Central memory CD8-positive, alpha-beta T cell (primary cell): Measurements from ENCODE around the gene DES.

Source experiments
- ATAC-seq: fragments of 150-1000 bp; cut with Tn5 transposase; replicated peaks from 2 replicates; pipeline ENCODE4 v1.10.0; 2022; ENCODE audit warnings: mild to moderate bottlenecking, moderate FRiP score, moderate number of reproducible peaks; ENCODE audit not compliant: poor library complexity, severe bottlenecking; ENCODE audit errors: extremely low read depth
- DNase-seq, 2 donors: peaks; one replicate each; pipeline ENCODE4 v3.0.0; 2021; ENCODE audit warnings: low spot score in 2 of 2
- H3K27ac Mint-ChIP-seq: one replicate; pipeline ENCODE4 v1.8.0; 2022; ENCODE audit warnings: low read depth, mild to moderate bottlenecking, moderate library complexity, mixed read lengths
- H3K27me3 Mint-ChIP-seq: one replicate; pipeline ENCODE4 v1.8.0; 2022; ENCODE audit warnings: mixed read lengths
- H3K36me3 Mint-ChIP-seq: one replicate; pipeline ENCODE4 v1.8.0; 2022; ENCODE audit warnings: mild to moderate bottlenecking, moderate library complexity, mixed read lengths; ENCODE audit not compliant: insufficient read depth
- H3K4me1 Mint-ChIP-seq: one replicate; pipeline ENCODE4 v1.8.0; 2022; ENCODE audit warnings: mixed read lengths
- H3K4me3 Mint-ChIP-seq: one replicate; pipeline ENCODE4 v1.8.0; 2022; ENCODE audit warnings: mild to moderate bottlenecking, moderate library complexity, mixed read lengths
- H3K9me3 Mint-ChIP-seq: one replicate; pipeline ENCODE4 v1.8.0; 2022; ENCODE audit warnings: mixed read lengths

DES gene

DNA sequence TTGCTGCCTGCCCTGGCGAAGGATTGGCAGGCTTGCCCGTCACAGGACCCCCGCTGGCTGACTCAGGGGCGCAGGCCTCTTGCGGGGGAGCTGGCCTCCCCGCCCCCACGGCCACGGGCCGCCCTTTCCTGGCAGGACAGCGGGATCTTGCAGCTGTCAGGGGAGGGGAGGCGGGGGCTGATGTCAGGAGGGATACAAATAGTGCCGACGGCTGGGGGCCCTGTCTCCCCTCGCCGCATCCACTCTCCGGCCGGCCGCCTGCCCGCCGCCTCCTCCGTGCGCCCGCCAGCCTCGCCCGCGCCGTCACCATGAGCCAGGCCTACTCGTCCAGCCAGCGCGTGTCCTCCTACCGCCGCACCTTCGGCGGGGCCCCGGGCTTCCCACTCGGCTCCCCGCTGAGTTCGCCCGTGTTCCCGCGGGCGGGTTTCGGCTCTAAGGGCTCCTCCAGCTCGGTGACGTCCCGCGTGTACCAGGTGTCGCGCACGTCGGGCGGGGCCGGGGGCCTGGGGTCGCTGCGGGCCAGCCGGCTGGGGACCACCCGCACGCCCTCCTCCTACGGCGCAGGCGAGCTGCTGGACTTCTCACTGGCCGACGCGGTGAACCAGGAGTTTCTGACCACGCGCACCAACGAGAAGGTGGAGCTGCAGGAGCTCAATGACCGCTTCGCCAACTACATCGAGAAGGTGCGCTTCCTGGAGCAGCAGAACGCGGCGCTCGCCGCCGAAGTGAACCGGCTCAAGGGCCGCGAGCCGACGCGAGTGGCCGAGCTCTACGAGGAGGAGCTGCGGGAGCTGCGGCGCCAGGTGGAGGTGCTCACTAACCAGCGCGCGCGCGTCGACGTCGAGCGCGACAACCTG, at the start of gene DES:
Gene DES (plus strand): TSS at position 223 of the 857 bp plus-strand sequence. CDS start 86 bp downstream, at position 309.
- no peak within 1 kb of the TSS for H3K4me3 Mint-ChIP-seq
- no peaks in the 10 kb centered on the region for H3K9me3 Mint-ChIP-seq
- no peak for ATAC-seq

DNA sequence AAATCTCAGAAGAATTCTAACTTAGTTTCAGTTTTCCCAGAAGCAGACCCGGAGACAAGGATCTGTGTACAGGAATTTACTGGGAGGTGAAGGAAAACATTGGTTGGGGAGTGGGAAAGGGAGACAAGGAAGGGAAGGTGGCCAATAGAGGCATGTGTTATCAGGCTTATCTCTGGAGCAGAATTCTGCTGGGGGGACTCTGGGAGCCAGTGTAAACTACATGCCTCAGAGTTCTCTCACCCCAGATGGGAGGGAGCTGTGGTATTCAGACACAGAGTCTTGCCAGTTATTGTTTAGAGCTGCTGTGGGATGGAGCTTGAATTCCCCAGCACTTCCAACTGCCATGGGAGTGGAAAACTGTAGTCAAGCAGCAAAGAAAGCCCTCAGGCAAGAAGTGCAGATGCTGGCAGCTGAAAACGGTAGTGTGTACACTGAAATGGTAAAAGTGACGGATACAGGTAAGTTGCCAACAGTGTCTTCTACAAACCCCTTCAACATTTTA, 49.4 kb upstream of the DES start:
- no peak for ATAC-seq
- Mint-ChIP-seq H3K27ac (no peak overlapping the region), H3K4me3 (no peak overlapping the region), H3K4me1 (no peaks in the 10 kb centered on the region), H3K9me3 (no peaks in the 10 kb centered on the region), H3K36me3 (peaks cover 9% of the 10 kb centered on the region), H3K27me3 (no peaks in the 10 kb centered on the region)
- no peak for DNase-seq

More for the DNA sequence above, at the start of gene DES:
- H3K27ac Mint-ChIP-seq: no peak within 1 kb of the TSS
- no peaks in the 10 kb centered on the region for H3K4me1 Mint-ChIP-seq
- DNase-seq: no peak
- H3K27me3 Mint-ChIP-seq: peaks cover 69% of the 10 kb centered on the region
- peaks cover 1% of the 10 kb centered on the region for H3K36me3 Mint-ChIP-seq

DNA sequence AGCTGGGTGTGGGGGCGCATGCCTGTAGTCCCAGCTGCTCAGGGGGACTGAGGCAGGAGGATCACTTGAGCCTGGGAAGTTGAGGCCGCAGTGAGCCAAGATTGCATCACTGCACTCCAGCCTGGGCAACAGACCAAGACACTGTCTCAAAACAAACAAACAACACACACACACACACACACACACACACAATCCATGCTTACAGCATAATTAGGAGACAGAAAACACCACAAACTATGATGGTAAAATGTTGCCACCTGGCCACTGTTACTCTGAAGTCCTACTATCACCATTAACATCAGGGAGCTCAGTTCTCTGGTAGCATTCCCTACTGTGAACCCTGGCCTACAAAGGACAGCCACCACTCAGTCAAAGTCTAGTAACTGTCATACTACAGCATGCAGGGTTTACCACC, 48.7 kb upstream of the DES start:
- DNase-seq: no peak
- peaks cover 14% of the 10 kb centered on the region for H3K36me3 Mint-ChIP-seq

DNA sequence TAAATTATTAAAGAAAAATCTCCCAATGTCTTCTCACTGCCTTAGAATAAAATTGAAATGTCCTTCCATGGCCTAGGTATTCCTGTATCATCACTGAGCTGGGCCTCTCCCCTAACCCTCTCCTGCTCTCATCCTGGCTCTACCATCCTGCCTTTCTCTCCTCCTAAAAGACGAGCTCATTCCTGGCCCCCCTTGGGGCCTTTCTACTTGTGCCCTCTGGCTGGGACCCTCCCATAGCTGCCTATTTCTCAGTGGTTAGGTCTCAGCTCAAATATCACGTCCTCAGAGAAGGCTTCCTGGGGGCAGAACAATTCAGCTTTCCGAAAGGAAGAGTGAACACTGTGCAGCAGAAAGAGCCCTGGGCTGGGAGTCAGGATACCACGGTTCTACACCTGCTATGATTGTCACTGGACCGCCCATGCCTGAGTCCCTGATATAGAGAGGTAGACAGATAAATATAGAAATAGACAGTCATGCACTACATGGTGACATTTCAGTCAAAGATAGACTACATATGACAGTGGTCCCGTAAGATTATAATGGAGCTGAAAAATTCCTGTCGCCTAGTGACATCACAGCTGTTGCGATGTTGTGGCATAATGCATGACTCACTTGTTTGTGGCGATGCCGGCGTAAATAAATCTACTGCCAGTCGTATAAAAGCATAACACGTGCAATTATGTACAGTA, 39.9 kb upstream of the DES start:
- H3K9me3 Mint-ChIP-seq: no peaks in the 10 kb centered on the region
- H3K27ac Mint-ChIP-seq: peak overlapping the region; percentile 14
- H3K4me1 Mint-ChIP-seq: peaks cover 14% of the 10 kb centered on the region
- DNase-seq: no peak
- H3K36me3 Mint-ChIP-seq: peaks cover 42% of the 10 kb centered on the region
- ATAC-seq: no peak
- no peak overlapping the region for H3K4me3 Mint-ChIP-seq
- H3K27me3 Mint-ChIP-seq: no peaks in the 10 kb centered on the region

More for the DNA sequence above, 48.7 kb upstream of the DES start:
- no peak overlapping the region for H3K4me3 Mint-ChIP-seq
- H3K27me3 Mint-ChIP-seq: no peaks in the 10 kb centered on the region
- no peak overlapping the region for H3K27ac Mint-ChIP-seq
- no peaks in the 10 kb centered on the region for H3K4me1 Mint-ChIP-seq
- no peaks in the 10 kb centered on the region for H3K9me3 Mint-ChIP-seq
- ATAC-seq: no peak

DNA sequence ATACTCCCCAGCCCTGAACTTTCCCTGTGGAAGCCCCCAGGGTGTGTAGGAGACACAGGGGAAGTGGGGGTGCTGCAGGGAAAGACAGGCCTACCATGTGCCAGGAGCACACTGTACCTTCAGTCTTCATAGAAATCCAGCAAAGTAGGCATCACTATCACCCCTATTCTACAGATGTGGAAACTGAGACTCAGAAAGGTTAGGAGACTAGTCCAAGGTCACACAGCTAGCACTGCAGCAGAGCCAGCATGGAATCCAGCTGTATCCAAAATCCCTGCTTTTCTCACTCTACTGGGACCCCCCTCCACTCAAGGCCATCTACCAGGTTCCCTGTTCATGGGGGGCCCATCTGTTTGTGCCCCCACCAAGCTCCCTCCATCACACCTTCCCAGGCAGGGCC, 37.3 kb upstream of the DES start:
- DNase-seq (no peak), ATAC-seq (no peak)
- Mint-ChIP-seq H3K9me3 (no peaks in the 10 kb centered on the region), H3K36me3 (peaks cover 40% of the 10 kb centered on the region), H3K4me3 (no peak overlapping the region), H3K4me1 (peaks cover 19% of the 10 kb centered on the region), H3K27ac (no peak overlapping the region), H3K27me3 (no peaks in the 10 kb centered on the region)

DNA sequence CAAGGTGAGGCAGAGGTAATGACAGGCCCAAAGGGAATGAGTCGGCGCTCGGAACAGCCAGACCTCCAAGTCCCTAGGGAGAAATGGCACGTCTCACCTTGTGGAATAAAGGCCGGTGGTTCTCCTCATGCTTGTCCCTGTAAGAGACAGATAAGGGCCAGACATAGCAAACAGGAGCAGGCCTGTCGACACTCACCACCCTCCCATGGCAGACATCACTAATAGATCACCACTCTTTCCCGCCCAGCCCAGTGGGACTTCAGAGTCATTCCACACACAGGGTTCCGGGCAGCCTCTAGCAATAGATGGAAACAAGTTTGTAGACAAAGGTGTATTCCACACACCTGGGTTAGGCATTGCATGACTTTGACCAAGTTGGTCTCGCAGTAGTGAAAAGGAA, 36.7 kb upstream of the DES start:
- ATAC-seq (no peak), DNase-seq (no peak)
- peaks cover 39% of the 10 kb centered on the region for H3K36me3 Mint-ChIP-seq
- no peaks in the 10 kb centered on the region for H3K27me3 Mint-ChIP-seq
- H3K4me3 Mint-ChIP-seq: no peak overlapping the region
- peaks cover 22% of the 10 kb centered on the region for H3K4me1 Mint-ChIP-seq
- no peaks in the 10 kb centered on the region for H3K9me3 Mint-ChIP-seq
- H3K27ac Mint-ChIP-seq: no peak overlapping the region

DNA sequence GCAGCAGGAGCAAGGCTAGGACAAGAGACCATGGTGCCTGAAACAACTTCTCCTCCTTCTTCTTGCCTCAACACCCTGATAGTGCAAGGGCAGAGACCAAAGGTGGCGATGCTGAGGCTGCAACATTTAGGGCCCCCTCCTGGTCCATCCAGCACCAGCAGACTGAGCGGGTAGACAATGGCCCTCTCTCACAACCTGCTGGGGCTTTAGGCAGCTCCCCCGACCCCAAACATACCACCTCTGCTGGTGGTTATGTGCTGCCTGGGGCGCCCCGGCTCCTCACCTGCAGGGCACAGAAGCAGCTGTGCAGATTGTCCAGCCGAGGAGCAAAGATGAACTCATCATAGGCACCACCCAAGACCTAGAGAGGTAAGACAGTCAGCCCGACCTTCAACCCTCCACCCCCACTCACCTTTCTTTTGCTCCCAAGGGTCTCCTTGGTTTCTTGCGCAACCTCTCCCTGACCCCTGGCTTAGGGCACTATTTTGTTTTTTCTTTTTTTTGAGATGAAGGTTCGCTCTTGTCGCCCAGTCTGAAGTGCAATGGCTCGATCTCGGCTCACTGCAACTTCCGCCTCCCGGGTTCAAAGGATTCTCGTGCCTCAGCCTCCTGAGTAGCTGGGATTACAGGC, 34.0 kb upstream of the DES start:
- no peaks in the 10 kb centered on the region for H3K9me3 Mint-ChIP-seq
- H3K4me1 Mint-ChIP-seq: peaks cover 32% of the 10 kb centered on the region
- DNase-seq: no peak
- H3K27ac Mint-ChIP-seq: no peak overlapping the region
- H3K36me3 Mint-ChIP-seq: peaks cover 38% of the 10 kb centered on the region
- no peaks in the 10 kb centered on the region for H3K27me3 Mint-ChIP-seq
- no peak for ATAC-seq
- H3K4me3 Mint-ChIP-seq: no peak overlapping the region

DNA sequence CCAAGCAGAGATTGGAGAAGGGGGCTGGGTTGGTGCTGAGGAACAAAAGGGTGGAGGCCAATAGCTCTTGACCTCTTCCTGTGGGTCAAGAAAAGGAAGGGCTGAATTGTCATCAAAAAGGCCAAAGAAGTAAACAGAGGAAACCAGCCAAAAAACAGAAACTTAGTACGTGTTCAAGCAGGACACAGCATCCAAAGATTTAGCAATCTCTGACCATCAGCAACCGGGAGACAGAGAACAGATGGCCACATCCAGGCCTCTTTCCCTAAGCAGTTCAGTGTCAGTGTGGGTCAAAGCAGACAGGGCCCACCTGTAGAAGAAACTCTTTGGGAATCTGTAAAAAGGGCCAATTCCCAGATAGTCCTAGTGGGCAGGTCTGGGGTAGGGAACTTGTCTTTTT, 33.3 kb upstream of the DES start:
- no peak overlapping the region for H3K4me3 Mint-ChIP-seq
- DNase-seq (no peak), ATAC-seq (no peak)
- no peaks in the 10 kb centered on the region for H3K9me3 Mint-ChIP-seq
- H3K4me1 Mint-ChIP-seq: peaks cover 32% of the 10 kb centered on the region
- H3K27ac Mint-ChIP-seq: no peak overlapping the region
- no peaks in the 10 kb centered on the region for H3K27me3 Mint-ChIP-seq
- peaks cover 38% of the 10 kb centered on the region for H3K36me3 Mint-ChIP-seq

DNA sequence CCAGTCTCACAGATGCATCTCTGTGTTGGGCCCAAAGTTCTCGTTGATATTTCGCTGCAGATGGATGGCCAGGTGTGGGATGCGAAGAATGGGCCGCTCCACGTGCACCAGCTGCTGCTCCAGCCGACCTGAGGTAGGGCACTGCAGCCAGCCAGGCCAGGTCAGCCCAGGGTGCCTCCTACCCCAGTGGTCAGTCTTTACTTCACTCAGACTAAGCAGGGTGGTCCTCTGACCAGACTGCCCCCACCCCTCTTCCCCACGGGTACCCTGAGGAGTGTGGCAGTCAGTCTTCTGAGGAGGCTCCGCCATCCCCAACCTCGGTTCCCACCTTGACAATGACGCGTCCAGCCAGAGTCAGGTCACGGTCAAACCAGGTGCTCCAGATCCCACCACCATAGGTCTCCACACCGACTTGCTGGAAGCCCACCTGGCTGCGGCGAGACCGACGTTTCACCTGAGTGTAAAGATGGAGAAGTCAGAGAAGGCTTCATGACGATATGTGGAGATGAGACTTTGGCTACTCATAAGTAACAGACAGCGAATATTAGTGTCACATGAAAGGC, 32.1 kb upstream of the DES start:
- Mint-ChIP-seq H3K4me3 (peak overlapping the region; percentile 95), H3K27me3 (no peaks in the 10 kb centered on the region), H3K9me3 (no peaks in the 10 kb centered on the region), H3K36me3 (peaks cover 34% of the 10 kb centered on the region), H3K27ac (no peak overlapping the region), H3K4me1 (peaks cover 28% of the 10 kb centered on the region)
- DNase-seq: no peak
- ATAC-seq: no peak

DNA sequence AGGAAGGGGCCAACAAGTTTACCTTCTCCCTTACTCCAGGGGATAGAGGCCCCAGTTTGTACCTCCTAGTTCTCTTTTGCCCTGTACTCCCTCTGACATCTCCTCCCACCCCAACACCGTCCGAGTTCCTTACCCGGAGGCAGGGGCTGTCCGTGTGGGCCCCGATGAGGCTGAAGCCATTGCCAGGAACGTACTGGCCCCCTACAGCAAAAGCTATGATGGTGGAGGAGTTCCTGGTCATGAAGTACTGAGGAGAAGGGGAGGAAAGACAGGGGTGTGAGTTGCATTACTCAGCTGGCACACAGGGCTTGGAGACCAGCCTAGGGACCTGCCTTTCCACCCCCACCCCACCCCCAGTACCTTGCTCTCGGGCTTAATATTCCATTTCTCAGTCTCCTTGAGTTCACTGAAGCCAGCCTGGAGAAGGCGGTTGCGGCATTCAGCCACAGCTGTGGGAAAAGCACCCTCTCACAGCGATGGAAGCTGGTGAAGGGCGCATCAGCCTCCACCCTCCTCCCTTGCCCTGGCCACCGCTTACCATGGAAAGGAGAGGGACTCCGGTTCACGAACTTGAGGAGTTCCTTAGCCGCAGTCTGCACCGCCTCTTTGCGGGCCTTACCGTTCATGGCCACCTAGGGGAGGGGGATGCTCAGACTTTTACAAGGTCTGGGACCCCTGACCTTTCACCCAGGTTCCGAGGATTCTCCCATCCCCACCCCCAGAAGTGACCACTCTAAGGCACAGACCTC, 31.5 kb upstream of the DES start:
- Mint-ChIP-seq H3K9me3 (no peaks in the 10 kb centered on the region), H3K36me3 (peaks cover 30% of the 10 kb centered on the region), H3K27ac (peak overlapping the region; percentile 95), H3K4me3 (peak overlapping the region; percentile 95), H3K27me3 (no peaks in the 10 kb centered on the region), H3K4me1 (peaks cover 26% of the 10 kb centered on the region)
- DNase-seq (no peak), ATAC-seq (no peak)

DNA sequence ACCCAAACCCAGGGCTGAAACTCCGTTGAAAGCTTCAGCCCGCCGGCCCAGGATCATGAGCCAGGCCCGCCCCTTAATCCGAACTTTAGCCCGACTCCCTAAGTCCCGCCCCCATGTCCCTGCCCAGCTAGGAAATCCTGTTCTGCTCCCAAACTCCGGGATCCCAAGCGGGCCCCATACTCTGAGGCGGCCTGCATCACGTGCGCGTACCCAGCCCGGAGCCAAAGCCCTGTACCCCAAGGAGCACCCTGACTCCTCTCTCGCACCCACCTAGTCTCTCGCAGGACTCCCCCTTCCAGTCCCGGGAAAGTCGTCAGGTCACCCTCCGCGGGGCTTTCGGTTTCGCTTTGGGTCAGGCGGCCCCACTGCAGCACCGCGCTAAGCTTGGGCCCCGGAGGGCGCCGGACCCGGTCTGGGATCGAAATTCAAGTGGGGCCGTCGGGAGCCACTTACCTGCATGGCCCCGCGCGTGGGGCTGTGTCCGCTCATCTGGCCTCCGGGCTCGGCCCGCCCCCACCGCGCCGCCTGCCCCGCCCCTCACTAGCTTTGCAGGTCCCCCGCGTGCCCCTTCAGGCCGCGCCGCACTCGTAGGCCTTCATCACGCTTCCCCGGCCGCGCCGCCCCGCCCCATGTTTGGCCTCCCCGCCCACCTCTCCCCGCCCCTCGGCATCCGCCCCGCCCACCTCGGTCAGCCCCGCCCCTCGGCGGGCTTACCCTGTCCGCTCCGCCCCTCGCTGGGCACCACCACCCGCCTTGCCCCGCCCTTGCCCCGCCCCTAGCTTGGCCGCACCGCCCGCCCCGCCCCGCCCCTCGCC, 30.7 kb upstream of the DES start, which contains the start of gene DNPEP:
Gene DNPEP (minus strand): TSS at position 607 of the 815 bp plus-strand sequence. CDS start 118 bp downstream, at position 489.
- Mint-ChIP-seq H3K4me3 (peak within 1 kb of the TSS; percentile 95), H3K27ac (peak within 1 kb of the TSS; percentile 95), H3K9me3 (no peaks in the 10 kb centered on the region), H3K27me3 (peaks cover under 1% of the 10 kb centered on the region), H3K36me3 (peaks cover 29% of the 10 kb centered on the region), H3K4me1 (peaks cover 22% of the 10 kb centered on the region)
- DNase-seq: peak; percentile 88 to 91
- ATAC-seq: peak; percentile 57
